Type B pancreatic cell (in vitro differentiated cells): ENCODE results near the gene TYROBP. TPM values are rescaled to one million over a fixed set of nuclear protein-coding genes. Genes with fewer than 3 reads are reported as not detected.
A peak's percentile ranks its signal among the peaks of the same experiment; 100 is the strongest.

Experiments
- DNase-seq: peaks from one replicate; pipeline ENCODE4 v3.0.0; 2021; ENCODE audit warnings: mixed read lengths; ENCODE audit not compliant: unreplicated experiment; ENCODE audit errors: extremely low spot score
- H3K27ac Mint-ChIP-seq: 2 replicates; pipeline ENCODE4 v1.8.0; 2021; ENCODE audit warnings: mild to moderate bottlenecking, mixed read lengths
- H3K27me3 Mint-ChIP-seq: 2 replicates; pipeline ENCODE4 v1.8.0; 2021; ENCODE audit warnings: mixed read lengths
- H3K36me3 Mint-ChIP-seq: 2 replicates; pipeline ENCODE4 v1.8.0; 2021; ENCODE audit warnings: mixed read lengths
- H3K4me1 Mint-ChIP-seq: one replicate; pipeline ENCODE4 v1.8.0; 2021; ENCODE audit warnings: mixed read lengths; ENCODE audit not compliant: unreplicated experiment
- H3K4me3 Mint-ChIP-seq: 2 replicates; pipeline ENCODE4 v1.8.0; 2021; ENCODE audit warnings: mild to moderate bottlenecking, mixed read lengths
- H3K9me3 Mint-ChIP-seq: 2 replicates; pipeline ENCODE4 v1.8.0; 2021; ENCODE audit warnings: mixed read lengths
- total RNA-seq: library from RNA; stranded (reverse); gene quantifications from 2 replicates; pipeline ENCODE4 v1.2.1, GENCODE V29; 2021; ENCODE audit warnings: low replicate concordance
- TF ChIP-seq, protein P1 (sequence below): fragments of 200-600 bp; sonication (generic); conservative IDR thresholded peaks from 2 replicates; pipeline ENCODE4 v1.5.0; 2021; ENCODE audit warnings: antibody characterized with exemption, mild to moderate bottlenecking

Gene TYROBP
- total RNA-seq, 1 donor from 2014 or later: not detected

DNA sequence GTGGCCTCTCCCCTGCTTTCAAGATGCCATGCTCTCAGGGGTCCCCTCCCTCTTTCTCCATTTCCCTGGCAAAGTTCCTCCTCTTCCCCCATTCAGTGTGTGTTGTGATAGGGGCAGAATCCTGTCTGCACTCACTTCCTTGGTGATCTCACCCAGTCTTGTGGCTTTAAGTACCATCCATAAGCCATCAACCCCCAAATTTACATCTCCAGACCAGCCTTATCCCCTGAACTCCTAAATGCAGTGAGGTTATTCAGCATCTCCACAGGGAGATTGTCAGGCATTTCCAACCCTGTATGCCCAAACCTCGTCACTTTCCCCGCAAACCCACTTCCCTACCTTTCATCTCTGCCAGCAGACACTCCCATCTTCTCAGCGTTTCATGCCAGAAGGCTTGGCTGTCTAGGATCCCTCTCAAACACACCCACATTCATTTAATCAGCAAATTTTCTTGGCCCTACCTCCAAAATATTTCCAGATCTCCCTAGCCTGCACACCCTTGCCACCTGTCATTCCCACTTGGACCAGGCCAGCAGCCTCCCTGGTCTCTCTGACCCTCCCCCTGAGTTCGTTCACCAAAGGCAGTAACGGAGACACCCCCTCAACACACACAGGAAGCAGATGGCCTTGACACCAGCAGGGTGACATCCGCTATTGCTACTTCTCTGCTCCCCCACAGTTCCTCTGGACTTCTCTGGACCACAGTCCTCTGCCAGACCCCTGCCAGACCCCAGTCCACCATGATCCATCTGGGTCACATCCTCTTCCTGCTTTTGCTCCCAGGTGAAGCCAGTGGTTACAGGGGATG, 6.0 kb downstream of the TYROBP start, which contains the start of gene HCST:
TSS of gene HCST (plus strand) at position 676 of the 808 bp plus-strand sequence. CDS start at position 741, 65 bp downstream.
- peaks cover 22% of the 10 kb centered on the region for H3K27me3 Mint-ChIP-seq

DNA sequence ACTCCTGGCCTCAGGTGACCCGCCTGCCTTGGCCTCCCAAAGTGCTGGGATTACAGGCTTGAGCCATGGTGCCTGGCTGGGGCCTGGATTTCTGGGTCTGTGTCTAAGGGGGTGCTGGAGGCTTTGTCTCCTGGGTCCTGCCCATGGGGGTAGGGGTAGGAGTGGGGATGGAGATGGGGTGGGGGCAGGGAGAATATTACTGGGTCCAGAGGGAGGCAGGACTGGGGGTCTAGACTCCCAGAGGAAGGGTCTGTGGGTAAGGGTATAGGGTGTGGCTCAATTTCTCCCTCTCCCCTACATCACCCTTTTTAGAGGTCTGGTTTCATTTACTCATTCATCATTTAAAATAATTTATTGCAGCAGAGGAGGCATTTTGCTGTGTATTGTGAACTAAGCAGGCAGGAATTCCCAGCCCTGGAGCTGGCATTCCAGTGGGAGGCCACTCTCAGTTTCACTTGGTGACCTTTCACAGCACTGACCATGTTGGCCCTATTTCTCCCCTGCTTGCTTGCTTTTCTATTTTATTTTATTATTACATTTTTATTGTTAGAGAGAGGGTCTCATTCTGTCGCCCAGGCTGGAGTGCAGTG, 6.9 kb downstream of the TYROBP start:
- peaks cover 22% of the 10 kb centered on the region for H3K27me3 Mint-ChIP-seq
- TF ChIP-seq, protein P1, sequence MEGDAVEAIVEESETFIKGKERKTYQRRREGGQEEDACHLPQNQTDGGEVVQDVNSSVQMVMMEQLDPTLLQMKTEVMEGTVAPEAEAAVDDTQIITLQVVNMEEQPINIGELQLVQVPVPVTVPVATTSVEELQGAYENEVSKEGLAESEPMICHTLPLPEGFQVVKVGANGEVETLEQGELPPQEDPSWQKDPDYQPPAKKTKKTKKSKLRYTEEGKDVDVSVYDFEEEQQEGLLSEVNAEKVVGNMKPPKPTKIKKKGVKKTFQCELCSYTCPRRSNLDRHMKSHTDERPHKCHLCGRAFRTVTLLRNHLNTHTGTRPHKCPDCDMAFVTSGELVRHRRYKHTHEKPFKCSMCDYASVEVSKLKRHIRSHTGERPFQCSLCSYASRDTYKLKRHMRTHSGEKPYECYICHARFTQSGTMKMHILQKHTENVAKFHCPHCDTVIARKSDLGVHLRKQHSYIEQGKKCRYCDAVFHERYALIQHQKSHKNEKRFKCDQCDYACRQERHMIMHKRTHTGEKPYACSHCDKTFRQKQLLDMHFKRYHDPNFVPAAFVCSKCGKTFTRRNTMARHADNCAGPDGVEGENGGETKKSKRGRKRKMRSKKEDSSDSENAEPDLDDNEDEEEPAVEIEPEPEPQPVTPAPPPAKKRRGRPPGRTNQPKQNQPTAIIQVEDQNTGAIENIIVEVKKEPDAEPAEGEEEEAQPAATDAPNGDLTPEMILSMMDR: no peak
- H3K27ac Mint-ChIP-seq: peak overlapping the region; percentile 95
- peaks cover 17% of the 10 kb centered on the region for H3K4me1 Mint-ChIP-seq
- H3K36me3 Mint-ChIP-seq: no peaks in the 10 kb centered on the region
- no peak for DNase-seq
- H3K9me3 Mint-ChIP-seq: no peaks in the 10 kb centered on the region
- H3K4me3 Mint-ChIP-seq: peak overlapping the region; percentile 97

More for the DNA sequence above, 6.0 kb downstream of the TYROBP start, which contains the start of gene HCST:
- H3K9me3 Mint-ChIP-seq: no peaks in the 10 kb centered on the region
- H3K4me1 Mint-ChIP-seq: peaks cover 17% of the 10 kb centered on the region
- TF ChIP-seq, protein P1: no peak
- H3K27ac Mint-ChIP-seq: peak within 1 kb of the TSS; percentile 86
- DNase-seq: no peak
- H3K4me3 Mint-ChIP-seq: peak within 1 kb of the TSS; percentile 97
- no peaks in the 10 kb centered on the region for H3K36me3 Mint-ChIP-seq

DNA sequence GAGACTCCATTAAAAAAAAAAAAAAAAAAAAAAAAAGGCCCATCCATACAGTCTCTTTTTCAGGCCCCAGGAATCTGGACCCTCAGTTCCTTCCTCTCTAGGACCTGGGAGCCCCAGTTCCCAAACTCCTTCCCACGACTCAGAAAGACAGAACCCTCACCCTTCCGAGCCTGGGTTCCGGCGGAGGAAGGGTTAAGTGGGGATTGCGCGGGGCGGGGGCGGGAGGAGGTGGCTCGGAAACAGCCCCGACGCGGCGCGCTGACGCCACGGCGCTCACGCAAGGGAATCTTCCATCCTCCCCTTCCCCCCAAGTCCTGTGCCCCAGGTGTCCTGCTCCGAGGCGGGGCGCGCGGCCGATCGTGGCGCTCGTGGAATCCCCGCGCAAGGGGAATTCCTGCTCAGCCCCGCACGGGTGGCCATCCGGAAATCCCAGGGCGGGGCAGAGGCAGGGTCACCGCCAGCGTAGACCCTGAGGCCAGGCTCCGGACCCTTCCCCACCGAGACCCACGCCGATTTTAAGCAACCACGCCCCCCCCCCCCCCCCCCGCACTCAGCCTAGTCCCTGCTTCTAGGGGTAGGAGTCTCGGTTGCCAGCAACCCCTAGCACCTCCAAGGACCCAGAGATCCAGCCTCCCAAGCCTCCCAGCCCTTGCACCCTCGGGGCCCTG, 8.4 kb downstream of the TYROBP start:
- TF ChIP-seq, protein P1: no peak
- peak overlapping the region; percentile 97 for H3K4me3 Mint-ChIP-seq
- H3K4me1 Mint-ChIP-seq: peaks cover 12% of the 10 kb centered on the region
- peak; percentile 81 for DNase-seq
- H3K27ac Mint-ChIP-seq: peak overlapping the region; percentile 95
- no peaks in the 10 kb centered on the region for H3K36me3 Mint-ChIP-seq
- peaks cover 22% of the 10 kb centered on the region for H3K27me3 Mint-ChIP-seq
- H3K9me3 Mint-ChIP-seq: no peaks in the 10 kb centered on the region

DNA sequence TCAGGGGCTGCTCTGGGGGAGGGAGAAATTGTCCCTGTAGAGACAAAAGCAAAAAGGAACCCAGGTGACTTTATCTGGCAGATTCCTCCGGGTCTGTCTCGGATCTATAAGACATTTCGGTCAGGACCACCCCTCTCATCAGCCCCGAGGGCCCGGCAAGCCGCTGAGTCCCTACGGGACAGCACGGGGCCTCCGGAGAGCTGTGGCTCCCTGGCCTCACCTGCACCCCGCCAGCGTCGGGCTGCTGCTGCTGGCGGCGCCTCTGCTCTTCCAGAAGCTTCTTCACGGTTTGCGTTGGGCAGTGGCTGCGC, 9.6 kb downstream of the TYROBP start:
- Mint-ChIP-seq H3K27ac (peak overlapping the region; percentile 87), H3K4me1 (peaks cover 11% of the 10 kb centered on the region), H3K27me3 (peaks cover 14% of the 10 kb centered on the region), H3K4me3 (peak overlapping the region; percentile 97), H3K36me3 (no peaks in the 10 kb centered on the region), H3K9me3 (no peaks in the 10 kb centered on the region)
- DNase-seq: no peak
- TF ChIP-seq, protein P1: no peak

DNA sequence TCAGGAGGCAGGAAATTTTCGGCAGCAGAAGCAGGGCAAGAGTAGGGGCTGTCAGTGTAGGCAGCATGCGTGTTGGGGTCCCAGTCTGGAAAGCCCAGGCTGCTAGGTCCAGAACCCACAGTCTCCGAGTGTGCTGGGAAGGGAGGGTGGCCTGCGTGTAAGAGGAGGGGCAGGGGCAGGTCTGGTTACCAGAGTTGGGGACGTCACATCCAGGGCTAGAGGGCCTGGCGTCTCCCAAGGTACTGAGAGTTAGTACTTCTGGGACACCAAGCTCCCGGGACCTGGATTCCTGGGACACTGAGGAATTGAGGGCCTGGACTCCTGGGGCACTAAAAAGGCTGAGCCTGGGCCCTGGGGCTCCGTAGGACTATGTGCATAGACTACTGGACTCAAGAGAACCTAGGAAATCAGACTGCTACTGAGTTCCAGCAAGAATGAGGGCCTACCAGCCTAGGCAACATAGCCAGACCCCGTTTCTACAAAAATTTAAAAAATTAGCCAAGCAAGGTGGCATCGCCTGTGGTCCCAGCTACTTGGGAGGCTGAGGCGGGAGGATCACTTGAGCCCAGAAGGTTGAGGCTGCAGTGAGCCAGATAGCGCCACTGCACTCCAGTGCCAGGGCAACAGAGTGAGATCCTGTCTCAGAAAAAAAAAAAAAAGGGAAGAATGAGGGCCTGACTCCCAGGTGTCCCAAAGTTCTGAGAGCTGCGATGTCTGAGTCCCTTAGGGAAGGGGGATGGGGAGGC, 10.2 kb downstream of the TYROBP start:
- TF ChIP-seq, protein P1: no peak
- Mint-ChIP-seq H3K36me3 (no peaks in the 10 kb centered on the region), H3K27me3 (peaks cover 9% of the 10 kb centered on the region), H3K9me3 (no peaks in the 10 kb centered on the region), H3K4me1 (peaks cover 7% of the 10 kb centered on the region), H3K4me3 (peak overlapping the region; percentile 72), H3K27ac (peak overlapping the region; percentile 26)
- DNase-seq: no peak
